DMS53 treated with DMSO at 0.1 percent for 48 hours (cell line): ENCODE results near the gene C13orf42.

Source experiments
- DNase-seq: peaks from one replicate; lab custom pipeline; 2025; ENCODE audit not compliant: unreplicated experiment; lab: John Stamatoyannopoulos, UW

Gene C13orf42

GRCh38 chr13:51111174-51111573 lies at the start of gene C13orf42:
TSS of gene C13orf42 (minus strand) at chr13:51111274. CDS start at chr13:51111209, 65 bp downstream.
- DNase-seq, result no peak

- DNase-seq, result no peak
These were observed 47.9 kb upstream of the C13orf42 start for GRCh38 chr13:51158880-51159518.

- no peak for DNase-seq
These were observed 47.3 kb upstream of the C13orf42 start for GRCh38 chr13:51158365-51158764.

- DNase-seq, result no peak
These were observed 45.6 kb upstream of the C13orf42 start for GRCh38 chr13:51156648-51157047.

- no peak for DNase-seq
These were observed 44.9 kb upstream of the C13orf42 start for GRCh38 chr13:51155776-51156515.

GRCh38 chr13:51155161-51155560 lies 44.1 kb upstream of the C13orf42 start:
- no peak for DNase-seq

GRCh38 chr13:51154029-51154555 lies 43.0 kb upstream of the C13orf42 start:
- no peak for DNase-seq

- DNase-seq, result no peak
These were observed 42.5 kb upstream of the C13orf42 start for GRCh38 chr13:51153527-51153926.

- no peak for DNase-seq
These were observed 41.6 kb upstream of the C13orf42 start for GRCh38 chr13:51152701-51153100.

- DNase-seq, result no peak
These were observed 40.4 kb upstream of the C13orf42 start for GRCh38 chr13:51151463-51151862.

- no peak for DNase-seq
These were observed 38.0 kb upstream of the C13orf42 start for GRCh38 chr13:51148952-51149573.

GRCh38 chr13:51148223-51148951 lies 37.3 kb upstream of the C13orf42 start:
- DNase-seq, result no peak

- no peak for DNase-seq
These were observed 36.7 kb upstream of the C13orf42 start for GRCh38 chr13:51147732-51148131.

GRCh38 chr13:51146667-51147066 lies 35.6 kb upstream of the C13orf42 start:
- no peak for DNase-seq

- no peak for DNase-seq
These were observed 26.2 kb upstream of the C13orf42 start for GRCh38 chr13:51137250-51137649.

- DNase-seq, result no peak
These were observed 25.4 kb upstream of the C13orf42 start for GRCh38 chr13:51136276-51136980.

GRCh38 chr13:51134763-51135365 lies 23.8 kb upstream of the C13orf42 start:
- DNase-seq, result no peak

GRCh38 chr13:51130348-51130747 lies 19.3 kb upstream of the C13orf42 start:
- DNase-seq, result no peak

- peak; percentile 87 for DNase-seq
These were observed 14.6 kb upstream of the C13orf42 start for GRCh38 chr13:51125495-51126226.
